Heart left ventricle (tissue), 16 donors: ENCODE data around the gene MYBL2. TPM values are rescaled to one million over a fixed set of nuclear protein-coding genes. Genes with fewer than 3 reads are reported as not detected.
"Not testable (repeated sequence)": the region's sequence is repeated elsewhere in the genome, so short reads cannot be mapped to it uniquely, and the experiment has no call there.

ENCODE experiments used
- ATAC-seq, 4 donors: fragments of 200-7000 bp; cut with Tn5 transposase; one replicate each; pipeline ENCODE4 v1.9.1; 2020 to 2022; ENCODE audit warnings: moderate library complexity in 4 of 4, mild to moderate bottlenecking in 3 of 4, moderate number of reproducible peaks in 1 of 4
- DNase-seq, 5 donors: peaks; one replicate each; pipeline ENCODE4 v3.0.0-alpha.2; 2020
- H3K27ac ChIP-seq, 12 donors: fragments of 200-600 bp; sonication (generic) in 4 of 12; one replicate each; pipeline versions ENCODE4 v1.5.0 to v1.8.0; 2016 to 2022; ENCODE audit warnings: mild to moderate bottlenecking in 2 of 12
- H3K27me3 ChIP-seq, 9 donors: fragments of 200-600 bp; sonication (generic) in 2 of 9; one replicate each; pipeline versions ENCODE4 v1.5.1 to v1.8.0; 2016 to 2022; ENCODE audit warnings: mild to moderate bottlenecking in 3 of 9
- H3K36me3 ChIP-seq, 9 donors: fragments of 200-600 bp; sonication (generic) in 2 of 9; one replicate each; pipeline versions ENCODE4 v1.5.0 to v1.8.0; 2018 to 2022; ENCODE audit warnings: mild to moderate bottlenecking in 2 of 9
- H3K4me1 ChIP-seq, 12 donors: fragments of 200-600 bp; sonication (generic) in 4 of 12; one replicate each; pipeline versions ENCODE4 v1.5.0 to v1.8.0; 2016 to 2022; ENCODE audit warnings: mild to moderate bottlenecking in 3 of 12
- H3K4me3 ChIP-seq, 12 donors: fragments of 200-600 bp; sonication (generic) in 4 of 12; one replicate each; pipeline versions ENCODE4 v1.5.0 to v1.8.0; 2017 to 2022; ENCODE audit warnings: mild to moderate bottlenecking in 9 of 12, moderate library complexity in 4 of 12
- H3K9me3 ChIP-seq, 12 donors: fragments of 200-600 bp; sonication (generic) in 4 of 12; one replicate each; pipeline versions ENCODE4 v1.5.0 to v1.8.0; 2016 to 2022; ENCODE audit warnings: mild to moderate bottlenecking in 1 of 12
- POLR2A ChIP-seq, 2 donors: fragments of 450-650 bp; IDR thresholded peaks; one replicate each; pipeline ENCODE4 v1.6.1; 2017; ENCODE audit warnings: antibody characterized with exemption in 2 of 2, mild to moderate bottlenecking in 2 of 2, moderate library complexity in 2 of 2
- WGBS, 4 donors: extraction: QIAGEN DNeasy Blood & Tissue Kit in 2 of 4; methylation state at CpG; one replicate each; pipeline versions ENCODE4 v1.1.5 to v1.1.7; 2013 to 2018; 5-methylcytosine and 5-hydroxymethylcytosine counted together
- intact Hi-C, 10 donors: fragments of 100-400 bp; cut with DNase I; formaldehyde crosslinking; loops; one replicate each; pipeline versions ENCODE4 v1.11.1 to v1.14.2; 2022
- polyA plus RNA-seq, 2 donors: library from polyadenylated mRNA; stranded (reverse); fragments of 200-250 nt; gene quantifications; one replicate each; pipeline ENCODE4 v1.2.3, GENCODE V29; 2013
- total RNA-seq, 9 donors: library from RNA; depleted of rRNA in 2 of 9; stranded (reverse); fragments of >200 nt in 2 of 9; fragmentation: NEBNext Ultra II Directional in 3 of 9; extraction: Animal tissue kit (Norgen Biotek cat#: 25700) in 3 of 9; gene quantifications; one replicate each; pipeline versions ENCODE4 v1.1.0 to v1.2.4, GENCODE V29; 2016 to 2023
- TF ChIP-seq, protein P1 (sequence below), 12 donors: fragments of 200-600 bp; sonication (generic) in 4 of 12; IDR thresholded peaks; one replicate each; pipeline versions ENCODE4 v1.5.0 to v1.8.0; 2018 to 2022; ENCODE audit warnings: antibody characterized with exemption in 12 of 12, mild to moderate bottlenecking in 5 of 12
- donor health status: ischemic (EF 13 %, LVEDD 7.1; RV severe dilation, severe dysfunction).
- donor health status: healthy with polysubstance abuse.
- donor health status: DM: no; HTN: yes; CAD: no.
- donor health status: DM: no; HTN: no; CAD: no.
- donor health status: ischemic (EF 25% LVEDD 6.9; RV normal size, moderate dysfunction).
- donor health status: ischemic (EF 25% LVEDD 5.7; RV mildly dilated, moderate dysfunction).
- donor health status: healthy.
- donor health status: DM: yes; HTN: yes; CAD: no.
- donor health status: ischemic (EF 35%, LVEDD 5.7; RV mildly dilated, moderate dysfunction).
- donor health status: nonischemic (EF 11% LVEDD 7.7; RV severe dilation, severe dysfunction).
- donor health status: DM: yes; HTN: yes; CAD: no.
- donor health status: PGD.
- donor health status: ischemic (EF 29% LVEDD 5.4; RV normal size, mild dysfunction).
- donor health status: nonischemic (EF 23%, LVEDD 6.1; RV moderate dilation, normal function).

Gene MYBL2
- total and polyA plus RNA-seq, 11 donors: 0.07 to 7.9 (median 0.17) TPM; not detected in 2

DNA sequence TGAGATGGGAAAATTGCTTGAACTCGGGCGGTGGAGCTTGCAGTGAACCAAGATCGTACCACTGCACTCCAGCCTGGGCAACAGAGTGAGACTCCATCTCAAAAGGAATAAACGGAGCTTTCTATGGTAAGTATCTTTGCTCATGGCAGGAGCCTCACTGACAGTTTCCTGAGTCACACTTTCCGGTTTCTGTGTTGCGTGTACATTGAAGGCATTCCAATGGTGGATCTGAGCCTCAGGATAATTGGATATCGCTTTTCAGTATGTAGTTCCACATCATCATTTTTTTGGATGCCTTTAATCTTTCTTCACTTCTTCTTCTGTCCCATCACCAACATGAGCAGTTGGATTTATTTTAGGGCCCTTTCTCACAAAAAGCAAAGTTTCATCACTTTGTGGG lies 88.5 kb downstream of the MYBL2 start:
- Histone ChIP-seq H3K4me1 (peaks cover 0 to 24% (median 0%) of the 10 kb centered on the region in 12 donors), H3K4me3 (no peak overlapping the region), H3K27me3 (peaks cover 0 to 37% (median 0%) of the 10 kb centered on the region in 9 donors), H3K36me3 (no peaks in the 10 kb centered on the region), H3K27ac (no peak overlapping the region), H3K9me3 (no peaks in the 10 kb centered on the region)
- DNase-seq (no peak), ATAC-seq (no peak)
- 77 to 85% (median 81%) methylated on average over 7 of the region's 7 CpGs for WGBS, 4 donors
- no peak for TF ChIP-seq POLR2A (IDR thresholded peaks at IDR 0.05)
- TF ChIP-seq, protein P1, sequence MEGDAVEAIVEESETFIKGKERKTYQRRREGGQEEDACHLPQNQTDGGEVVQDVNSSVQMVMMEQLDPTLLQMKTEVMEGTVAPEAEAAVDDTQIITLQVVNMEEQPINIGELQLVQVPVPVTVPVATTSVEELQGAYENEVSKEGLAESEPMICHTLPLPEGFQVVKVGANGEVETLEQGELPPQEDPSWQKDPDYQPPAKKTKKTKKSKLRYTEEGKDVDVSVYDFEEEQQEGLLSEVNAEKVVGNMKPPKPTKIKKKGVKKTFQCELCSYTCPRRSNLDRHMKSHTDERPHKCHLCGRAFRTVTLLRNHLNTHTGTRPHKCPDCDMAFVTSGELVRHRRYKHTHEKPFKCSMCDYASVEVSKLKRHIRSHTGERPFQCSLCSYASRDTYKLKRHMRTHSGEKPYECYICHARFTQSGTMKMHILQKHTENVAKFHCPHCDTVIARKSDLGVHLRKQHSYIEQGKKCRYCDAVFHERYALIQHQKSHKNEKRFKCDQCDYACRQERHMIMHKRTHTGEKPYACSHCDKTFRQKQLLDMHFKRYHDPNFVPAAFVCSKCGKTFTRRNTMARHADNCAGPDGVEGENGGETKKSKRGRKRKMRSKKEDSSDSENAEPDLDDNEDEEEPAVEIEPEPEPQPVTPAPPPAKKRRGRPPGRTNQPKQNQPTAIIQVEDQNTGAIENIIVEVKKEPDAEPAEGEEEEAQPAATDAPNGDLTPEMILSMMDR (IDR thresholded peaks at IDR 0.05): no peak
- intact Hi-C loops: loop anchor here in 2 of 10 donors (10.0 kb wide), 2 partner anchors 89 to 439 kb away; no protein-coding TSS in a partner anchor

DNA sequence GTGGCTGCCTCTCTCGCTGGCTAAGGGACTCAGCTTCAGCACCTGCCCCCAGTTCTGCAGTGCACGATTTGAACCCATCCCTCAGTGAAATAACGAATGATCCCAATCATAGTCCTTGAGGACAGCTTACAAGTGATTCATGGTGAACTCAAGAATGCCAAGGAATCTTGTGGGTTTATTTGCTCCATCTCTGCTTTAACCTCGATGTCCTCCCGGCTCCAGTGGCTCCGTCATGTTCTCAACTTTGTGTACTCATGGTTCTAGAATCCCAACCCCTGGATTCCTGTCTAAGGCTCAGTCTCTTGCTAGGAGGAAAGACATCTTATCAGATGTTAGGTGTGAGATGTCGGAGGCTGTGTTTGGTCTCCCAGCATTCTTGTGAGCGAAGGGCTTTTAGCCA lies 88.9 kb downstream of the MYBL2 start:
- no peaks in the 10 kb centered on the region for H3K36me3 ChIP-seq
- no peak overlapping the region for H3K27ac ChIP-seq
- no peaks in the 10 kb centered on the region for H3K9me3 ChIP-seq
- H3K4me1 ChIP-seq: peaks cover 0 to 22% (median 0%) of the 10 kb centered on the region in 12 donors
- 77 to 84% (median 83%) methylated on average over 8 of the region's 8 CpGs for WGBS, 4 donors
- no peak overlapping the region for H3K4me3 ChIP-seq
- ATAC-seq (no peak), DNase-seq (no peak)
- peaks cover 0 to 37% (median 0%) of the 10 kb centered on the region in 9 donors for H3K27me3 ChIP-seq
- no peak for TF ChIP-seq POLR2A (IDR thresholded peaks at IDR 0.05)
- TF ChIP-seq, protein P1 (IDR thresholded peaks at IDR 0.05): no peak
- intact Hi-C loops: loop anchor here in 2 of 10 donors (10.0 kb wide), 2 partner anchors 89 to 439 kb away; no protein-coding TSS in a partner anchor

DNA sequence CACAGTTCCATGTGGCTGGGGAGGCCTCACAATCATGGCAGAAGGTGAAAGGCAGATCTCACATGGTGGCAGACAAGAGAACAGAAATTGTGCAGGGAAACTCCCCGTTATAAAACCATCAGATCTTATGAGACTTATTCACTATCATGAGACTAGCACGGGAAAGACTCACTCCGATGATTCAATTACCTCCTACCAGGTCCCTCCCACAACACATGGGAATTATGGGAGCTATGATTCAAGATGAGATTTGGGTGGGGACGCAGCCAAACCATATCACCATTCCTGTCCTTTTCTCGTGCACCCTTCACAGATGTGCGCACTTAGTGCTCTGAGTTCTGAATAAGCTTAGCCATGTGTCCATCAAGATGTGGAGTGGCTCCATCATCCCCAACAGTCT lies 91.0 kb downstream of the MYBL2 start:
- not testable (repeated sequence) for H3K27ac ChIP-seq, ATAC-seq, H3K9me3 ChIP-seq, H3K36me3 ChIP-seq, H3K4me1 ChIP-seq, DNase-seq, H3K4me3 ChIP-seq
- H3K27me3 ChIP-seq: peaks cover 0 to 35% (median 0%) of the 10 kb centered on the region in 9 donors
- WGBS, 4 donors: 78 to 88% (median 81%) methylated on average over 6 of the region's 6 CpGs
- intact Hi-C loops: loop anchor here in 2 of 10 donors (10.0 kb wide), 2 partner anchors 87 to 437 kb away; no protein-coding TSS in a partner anchor

DNA sequence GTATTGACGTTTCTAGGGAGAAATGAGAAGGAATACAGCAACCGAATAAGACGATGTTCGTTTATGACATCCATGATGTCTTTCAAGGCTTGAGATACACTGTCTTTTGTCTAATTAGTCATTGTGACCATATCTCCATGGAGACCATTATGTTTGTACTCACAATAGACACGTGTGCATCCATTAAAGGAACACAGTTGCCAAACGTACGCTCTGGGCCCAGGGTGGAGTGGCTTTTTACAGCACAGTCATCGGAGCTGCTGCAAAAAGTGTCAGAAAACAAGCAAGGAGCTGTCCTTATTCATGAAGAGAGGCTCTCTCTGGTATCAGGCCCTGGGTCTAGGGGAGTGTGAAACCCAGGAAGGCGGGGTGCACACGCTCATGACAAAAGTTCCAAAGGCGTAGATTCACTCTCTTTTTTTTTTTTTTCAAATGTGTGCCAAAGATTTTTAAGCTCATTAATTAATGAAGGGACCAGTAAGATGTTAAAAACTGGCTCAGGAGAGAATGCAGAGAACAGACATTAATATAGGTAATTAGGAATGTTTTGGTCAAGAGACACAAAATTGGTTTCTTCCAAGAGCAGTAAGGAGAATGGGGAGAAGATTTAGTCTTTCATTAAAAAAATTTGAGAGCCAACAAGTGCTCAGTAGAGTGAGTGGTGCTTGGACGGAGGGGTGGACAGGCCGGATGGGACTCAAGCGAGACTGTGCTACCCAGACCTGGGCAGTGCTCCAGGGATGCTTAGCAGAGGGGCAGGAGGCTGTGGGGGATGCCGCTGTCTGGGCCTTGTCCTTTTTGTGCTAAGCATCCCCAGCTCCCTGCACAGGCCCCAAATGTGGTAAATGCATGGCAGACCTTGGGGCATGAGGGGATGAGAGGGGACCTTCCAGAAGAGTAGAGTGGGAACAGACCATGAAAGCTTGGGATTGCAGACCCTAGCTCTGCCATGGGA lies 94.7 kb downstream of the MYBL2 start:
- ATAC-seq: peak in 2 of 4 donors; percentile 33 to 56
- H3K9me3 ChIP-seq: no peaks in the 10 kb centered on the region
- intact Hi-C loops: loop anchor here in 1 of 10 donors (5.0 kb wide), 1 partner anchor 311 kb away; no protein-coding TSS in a partner anchor
- 67 to 79% (median 75%) methylated on average over 15 of the region's 15 CpGs for WGBS, 4 donors
- H3K27ac ChIP-seq: no peak overlapping the region
- H3K27me3 ChIP-seq: peaks cover 0 to 13% (median 0%) of the 10 kb centered on the region in 9 donors
- TF ChIP-seq POLR2A (IDR thresholded peaks at IDR 0.05): no peak
- TF ChIP-seq, protein P1 (IDR thresholded peaks at IDR 0.05): no peak
- no peak for DNase-seq
- H3K36me3 ChIP-seq: no peaks in the 10 kb centered on the region
- no peak overlapping the region for H3K4me3 ChIP-seq
- H3K4me1 ChIP-seq: peaks cover 0 to 8% (median 0%) of the 10 kb centered on the region in 12 donors
